ENCODE data around the gene CD320. TPM values are rescaled to one million over a fixed set of nuclear protein-coding genes. Genes with fewer than 3 reads are reported as not detected.

CD320 gene
- total RNA-seq, 4 donors from 2014 or later, result 25.7 to 63.2 (median 47.4) TPM

DNA sequence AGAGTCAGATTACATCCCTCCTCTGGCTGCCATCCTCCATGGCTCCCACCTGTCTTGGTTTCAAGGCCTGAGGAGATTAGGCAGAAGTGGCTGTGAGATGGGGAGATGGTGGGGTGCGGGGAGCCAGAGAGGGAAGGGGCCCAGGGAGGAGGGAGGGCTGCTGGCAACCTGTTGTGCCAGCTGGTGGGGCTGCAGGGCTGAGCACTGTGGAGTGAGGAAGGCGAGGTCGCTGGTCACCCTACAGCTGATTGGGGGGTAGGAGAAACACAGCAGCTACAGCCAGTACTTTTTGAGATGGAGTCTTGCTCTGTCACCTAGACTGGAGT is 48.3 kb downstream of the CD320 start:
- H3K27ac ChIP-seq (replicated peaks in 1 of 4), result no peak overlapping the region
- no peaks in the 10 kb centered on the region for H3K4me1 ChIP-seq
- intact Hi-C loops (cut with DNase I), result loop anchor here (10.0 kb wide), 2 partner anchors 255 to 315 kb away; partner anchors contain the start of genes ELAVL1 and TIMM44
- DNase-seq (ENCODE audit: extremely low spot score), result no peak
- WGBS, result 90% methylated on average over 3 of the region's 3 CpGs
- H3K27me3 ChIP-seq, result no peaks in the 10 kb centered on the region
- no peak for TF ChIP-seq POLR2A (IDR thresholded peaks at IDR 0.05; ENCODE audit: low read depth)
- no peak for TF ChIP-seq EP300 (IDR thresholded peaks at IDR 0.05)
- peaks cover 19 to 62% (median 56%) of the 10 kb centered on the region in 4 donors for H3K36me3 ChIP-seq
- H3K4me3 ChIP-seq, result no peak overlapping the region
- H3K9me3 ChIP-seq, result no peaks in the 10 kb centered on the region

DNA sequence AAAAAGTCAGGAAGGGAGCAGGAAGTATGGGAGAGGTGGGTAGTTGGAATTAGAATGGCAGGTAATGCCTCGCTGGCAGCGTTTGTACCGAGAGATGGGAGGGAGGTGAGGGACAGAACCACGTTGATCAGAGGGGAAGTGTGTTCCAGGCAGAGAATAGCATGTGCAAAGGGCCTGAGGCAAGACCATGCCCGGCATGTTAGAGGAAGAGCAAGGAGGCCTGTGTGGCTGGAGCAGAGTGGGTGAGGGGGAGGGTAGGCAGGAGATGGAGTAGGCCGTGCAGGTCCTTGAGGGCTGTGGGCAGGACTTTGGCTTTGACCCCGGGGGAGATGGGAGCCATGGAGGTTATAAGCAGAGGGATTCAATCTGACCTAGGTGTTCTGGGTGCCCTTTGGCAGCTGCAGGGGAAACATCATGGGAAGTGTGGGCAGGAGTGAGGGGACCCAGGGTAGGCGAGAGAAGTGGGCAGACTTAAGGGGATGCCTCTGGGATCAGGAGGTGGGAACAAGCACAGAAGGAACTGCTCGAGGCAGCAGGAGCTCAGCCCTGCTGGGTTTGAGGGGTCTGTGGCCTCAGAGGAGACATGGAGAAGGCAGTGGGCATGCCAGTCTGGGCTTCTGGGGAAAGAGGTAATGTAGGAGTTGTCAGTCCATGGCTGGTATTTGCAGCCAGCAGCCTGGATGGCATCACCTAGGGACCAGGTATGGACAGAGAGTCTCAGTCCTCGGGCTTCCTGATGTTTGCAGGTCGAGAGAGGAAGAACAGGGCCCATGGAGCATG is 48.8 kb downstream of the CD320 start:
- Histone ChIP-seq H3K4me1 (no peaks in the 10 kb centered on the region), H3K27ac (replicated peaks in 1 of 4) (no peak overlapping the region), H3K27me3 (no peaks in the 10 kb centered on the region), H3K4me3 (no peak overlapping the region), H3K9me3 (no peaks in the 10 kb centered on the region), H3K36me3 (peaks cover 19 to 68% (median 59%) of the 10 kb centered on the region in 4 donors)
- WGBS, result 89% methylated on average over 11 of the region's 11 CpGs
- intact Hi-C loops (cut with DNase I), result loop anchor here (10.0 kb wide), 2 partner anchors 255 to 315 kb away; partner anchors contain the start of genes ELAVL1 and TIMM44
- DNase-seq (ENCODE audit: extremely low spot score), result no peak
- no peak for TF ChIP-seq EP300 (IDR thresholded peaks at IDR 0.05)
- TF ChIP-seq POLR2AphosphoS5 (IDR thresholded peaks at IDR 0.05), result no peak
- TF ChIP-seq, protein P1, sequence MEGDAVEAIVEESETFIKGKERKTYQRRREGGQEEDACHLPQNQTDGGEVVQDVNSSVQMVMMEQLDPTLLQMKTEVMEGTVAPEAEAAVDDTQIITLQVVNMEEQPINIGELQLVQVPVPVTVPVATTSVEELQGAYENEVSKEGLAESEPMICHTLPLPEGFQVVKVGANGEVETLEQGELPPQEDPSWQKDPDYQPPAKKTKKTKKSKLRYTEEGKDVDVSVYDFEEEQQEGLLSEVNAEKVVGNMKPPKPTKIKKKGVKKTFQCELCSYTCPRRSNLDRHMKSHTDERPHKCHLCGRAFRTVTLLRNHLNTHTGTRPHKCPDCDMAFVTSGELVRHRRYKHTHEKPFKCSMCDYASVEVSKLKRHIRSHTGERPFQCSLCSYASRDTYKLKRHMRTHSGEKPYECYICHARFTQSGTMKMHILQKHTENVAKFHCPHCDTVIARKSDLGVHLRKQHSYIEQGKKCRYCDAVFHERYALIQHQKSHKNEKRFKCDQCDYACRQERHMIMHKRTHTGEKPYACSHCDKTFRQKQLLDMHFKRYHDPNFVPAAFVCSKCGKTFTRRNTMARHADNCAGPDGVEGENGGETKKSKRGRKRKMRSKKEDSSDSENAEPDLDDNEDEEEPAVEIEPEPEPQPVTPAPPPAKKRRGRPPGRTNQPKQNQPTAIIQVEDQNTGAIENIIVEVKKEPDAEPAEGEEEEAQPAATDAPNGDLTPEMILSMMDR (IDR thresholded peaks at IDR 0.05), result no peak
- TF ChIP-seq POLR2A (IDR thresholded peaks at IDR 0.05; ENCODE audit: low read depth), result no peak

DNA sequence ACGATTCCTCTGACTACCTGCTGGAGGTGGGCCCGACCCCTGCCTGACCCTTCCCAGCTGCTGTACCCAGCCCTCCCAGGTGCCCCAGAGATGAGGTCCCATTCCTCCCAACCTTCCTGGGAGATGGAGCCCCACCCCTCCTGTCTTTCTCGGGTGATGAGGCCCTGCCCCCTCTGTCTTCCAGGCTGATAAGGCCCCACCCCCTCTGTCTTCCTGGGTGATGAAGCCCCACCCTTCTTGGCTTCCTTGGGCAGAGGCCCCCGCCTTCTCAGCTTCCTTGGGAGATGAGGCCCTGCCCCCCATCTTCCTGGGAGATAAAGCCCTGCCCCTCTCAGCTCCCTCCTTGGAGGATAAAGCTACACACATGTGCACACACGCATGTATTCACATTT is 51.1 kb downstream of the CD320 start:
- TF ChIP-seq POLR2AphosphoS5 (IDR thresholded peaks at IDR 0.05), result no peak
- TF ChIP-seq POLR2A (IDR thresholded peaks at IDR 0.05; ENCODE audit: low read depth), result no peak
- TF ChIP-seq, protein P1 (IDR thresholded peaks at IDR 0.05), result no peak
- TF ChIP-seq EP300 (IDR thresholded peaks at IDR 0.05), result no peak
- intact Hi-C loops (cut with DNase I), result loop anchor here (10.0 kb wide), 2 partner anchors 252 to 312 kb away; partner anchors contain the start of genes ELAVL1 and TIMM44

DNA sequence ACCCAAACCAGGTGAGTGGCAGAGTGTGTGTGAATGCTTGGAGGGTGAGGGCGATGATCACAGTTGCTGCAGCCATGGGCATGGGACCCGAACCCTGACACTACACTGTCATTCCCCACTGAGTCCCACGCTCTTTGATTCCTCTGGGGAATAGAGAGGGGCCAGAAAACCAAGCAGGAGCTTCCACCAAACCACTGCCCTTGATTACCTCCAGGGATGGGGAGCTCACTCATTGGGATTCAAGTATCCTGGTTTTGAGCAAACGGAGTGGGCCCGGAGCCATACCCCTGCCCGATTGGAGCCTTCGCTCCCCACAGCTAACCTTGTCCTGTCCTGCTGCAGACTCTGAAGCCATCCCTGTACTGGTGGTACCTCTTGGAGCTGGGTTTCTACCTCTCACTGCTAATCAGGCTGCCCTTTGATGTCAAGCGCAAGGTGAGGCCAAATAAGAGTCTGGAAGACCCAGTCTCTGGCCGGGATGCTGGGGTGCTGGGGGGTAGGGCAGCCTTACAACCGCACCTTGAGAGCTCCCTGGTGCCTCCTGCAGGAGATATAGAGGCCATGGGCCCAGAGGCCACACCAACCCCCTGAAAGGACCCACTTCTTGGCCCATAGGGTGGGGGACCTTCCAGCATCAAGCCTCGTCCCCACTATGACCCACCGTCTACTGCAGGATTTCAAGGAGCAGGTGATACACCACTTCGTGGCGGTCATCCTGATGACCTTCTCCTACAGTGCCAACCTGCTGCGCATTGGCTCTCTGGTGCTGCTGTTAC is 51.7 kb downstream of the CD320 start:
- Histone ChIP-seq H3K4me3 (no peak overlapping the region), H3K27me3 (no peaks in the 10 kb centered on the region), H3K27ac (replicated peaks in 1 of 4) (no peak overlapping the region), H3K4me1 (peaks cover 6 to 19% (median 16%) of the 10 kb centered on the region in 4 donors), H3K9me3 (no peaks in the 10 kb centered on the region), H3K36me3 (peaks cover 19 to 55% (median 46%) of the 10 kb centered on the region in 4 donors)
- 89% methylated on average over 10 of the region's 15 CpGs for WGBS
- DNase-seq (ENCODE audit: extremely low spot score), result no peak
- TF ChIP-seq, protein P1 (IDR thresholded peaks at IDR 0.05), result no peak
- TF ChIP-seq POLR2AphosphoS5 (IDR thresholded peaks at IDR 0.05), result no peak
- TF ChIP-seq EP300 (IDR thresholded peaks at IDR 0.05), result no peak
- no peak for TF ChIP-seq POLR2A (IDR thresholded peaks at IDR 0.05; ENCODE audit: low read depth)
- intact Hi-C loops (cut with DNase I), result loop anchor here (10.0 kb wide), 2 partner anchors 252 to 312 kb away; partner anchors contain the start of genes ELAVL1 and TIMM44

More for the DNA sequence above, 51.1 kb downstream of the CD320 start:
- Histone ChIP-seq H3K4me3 (no peak overlapping the region), H3K27ac (replicated peaks in 1 of 4) (no peak overlapping the region), H3K27me3 (no peaks in the 10 kb centered on the region), H3K4me1 (peaks cover 3 to 13% (median 11%) of the 10 kb centered on the region in 4 donors), H3K9me3 (no peaks in the 10 kb centered on the region), H3K36me3 (peaks cover 19 to 61% (median 52%) of the 10 kb centered on the region in 4 donors)
- WGBS, result 58% methylated on average over 3 of the region's 5 CpGs
- DNase-seq (ENCODE audit: extremely low spot score), result no peak
